NCI-H526 treated with DMSO at 0.1 percent for 48 hours (cell line): ENCODE results near the gene PIAS4.

Source experiments
- DNase-seq: peaks from one replicate; lab custom pipeline; 2025; lab: John Stamatoyannopoulos, UW

Gene PIAS4

GRCh38 chr19:3977242-3978143, 30.0 kb upstream of the PIAS4 start:
- no peak for DNase-seq

GRCh38 chr19:3978145-3978544, 29.4 kb upstream of the PIAS4 start:
- DNase-seq = no peak

GRCh38 chr19:3979289-3979673, 28.3 kb upstream of the PIAS4 start:
- no peak for DNase-seq

GRCh38 chr19:3979674-3980352, 27.7 kb upstream of the PIAS4 start:
- DNase-seq = no peak

GRCh38 chr19:3980353-3981251, 26.9 kb upstream of the PIAS4 start:
- DNase-seq = no peak

- no peak for DNase-seq
These were observed 26.2 kb upstream of the PIAS4 start for GRCh38 chr19:3981373-3981735.

GRCh38 chr19:3981736-3982681, 25.5 kb upstream of the PIAS4 start:
- DNase-seq = no peak

GRCh38 chr19:3982701-3983541, 24.6 kb upstream of the PIAS4 start:
- DNase-seq = no peak

GRCh38 chr19:3983542-3983914, 24.0 kb upstream of the PIAS4 start:
- DNase-seq = no peak

GRCh38 chr19:3983936-3984583, 23.5 kb upstream of the PIAS4 start:
- DNase-seq = no peak

- DNase-seq = no peak
These were observed 23.0 kb upstream of the PIAS4 start for GRCh38 chr19:3984584-3984907.

GRCh38 chr19:3984908-3985642, 22.5 kb upstream of the PIAS4 start, which contains the start of gene EEF2:
EEF2 (minus strand) TSS chr19:3985463; CDS start chr19:3985380, 83 bp downstream.
- DNase-seq = peak; percentile 60

GRCh38 chr19:3985643-3986259, 21.8 kb upstream of the PIAS4 start:
- peak; percentile 53 for DNase-seq

GRCh38 chr19:3986260-3987041, 21.1 kb upstream of the PIAS4 start:
- DNase-seq = peak; percentile 85

- peak; percentile 56 for DNase-seq
These were observed 19.7 kb upstream of the PIAS4 start for GRCh38 chr19:3987619-3988371.

- no peak for DNase-seq
These were observed 16.8 kb upstream of the PIAS4 start for GRCh38 chr19:3990815-3991117.

GRCh38 chr19:3995607-3996006, 11.9 kb upstream of the PIAS4 start:
- DNase-seq = no peak
